Pancreas (tissue), 10 donors: ENCODE results near the gene MARCHF9. TPM values are rescaled to one million over a fixed set of nuclear protein-coding genes. Genes with fewer than 3 reads are reported as not detected.

Source experiments
- ATAC-seq, 4 donors: fragments of 200-7000 bp; cut with Tn5 transposase; one replicate each; pipeline versions ENCODE4 v1.8.0 to v1.9.1; 2020; ENCODE audit warnings: mild to moderate bottlenecking in 4 of 4, moderate library complexity in 4 of 4
- DNase-seq, 6 donors: peaks; one replicate each; pipeline ENCODE4 v3.0.0-alpha.2; 2020
- FAIRE-seq: peaks from 2 replicates; lab custom pipeline; 2012; peaks lifted over from hg19 to GRCh38; lab: Jason Lieb, UNC
- H3K27ac ChIP-seq, 4 donors: fragments of 200-600 bp; sonication (generic); 1 replicate in 3 of 4; 2 replicates in 1 of 4; pipeline versions ENCODE4 v1.5.0 to v1.8.0; 2020
- H3K27me3 ChIP-seq, 4 donors: fragments of 200-600 bp; one replicate each; pipeline ENCODE4 v1.8.0; 2021
- H3K36me3 ChIP-seq, 3 donors: fragments of 200-600 bp; sonication (generic) in 1 of 3; one replicate each; pipeline versions ENCODE4 v1.5.0 to v1.8.0; 2020 to 2021
- H3K4me1 ChIP-seq, 3 donors: fragments of 200-600 bp; one replicate each; pipeline ENCODE4 v1.8.0; 2021
- H3K4me3 ChIP-seq, 4 donors: fragments of 200-600 bp; sonication (generic) in 2 of 4; one replicate each; pipeline versions ENCODE4 v1.5.0 to v1.8.0; 2020 to 2021
- H3K9me3 ChIP-seq, 4 donors: fragments of 200-600 bp; one replicate each; pipeline ENCODE4 v1.8.0; 2021
- CTCF ChIP-seq, 4 donors: fragments of 200-600 bp; sonication (generic) in 3 of 4; IDR thresholded peaks; one replicate each; pipeline versions ENCODE4 v1.5.0 to v1.8.0; 2021; ENCODE audit warnings: antibody characterized with exemption in 4 of 4
- WGBS, 2 donors: extraction: QIAGEN DNeasy Blood & Tissue Kit; methylation state at CpG; one replicate each; pipeline ENCODE4 v1.1.7; 2013; 5-methylcytosine and 5-hydroxymethylcytosine counted together
- intact Hi-C, 3 donors: fragments of 100-400 bp; cut with DNase I; formaldehyde crosslinking; loops; one replicate each; pipeline versions ENCODE4 v1.11.1 to v1.14.2; 2022
- polyA plus RNA-seq, 2 donors: library from polyadenylated mRNA; stranded (reverse); fragments of 200-250 nt; gene quantifications; one replicate each; pipeline ENCODE4 v1.2.3, GENCODE V29; 2013
- total RNA-seq, 6 donors: library from RNA; stranded (reverse); fragmentation: NEBNext Ultra II Directional in 4 of 6; extraction: Animal tissue kit (Norgen Biotek cat#: 25700) in 4 of 6; gene quantifications; one replicate each; pipeline versions ENCODE4 v1.2.1 to v1.2.4, GENCODE V29; 2021 to 2023
- donor health status: healthy with polysubstance abuse.
- donor health status: DM: no; HTN: no; CAD: no; lungs with moderate emphysema.
- donor health status: DM: no; HTN: no; CAD: no.
- donor health status: control.
- donor health status: control.
- donor health status: Bipolar disorder and iron deficiency.
- donor health status: DM: yes; HTN: yes; CAD: no.
- donor health status: DM: no; HTN: no; CAD: no.
- donor health status: DM: no; HTN: no; CAD: no.
- donor health status: DM: yes; HTN: yes; CAD: no.

MARCHF9 gene
- total and polyA plus RNA-seq, 8 donors: 6.7 to 32.5 (median 8.0) TPM

GRCh38 chr12:57729321-57729844 lies 25.5 kb upstream of the MARCHF9 start:
- no peak for FAIRE-seq
- no peak for DNase-seq
- 47 to 56% methylated on average over 5 of the region's 5 CpGs for WGBS, 2 donors
- Histone ChIP-seq H3K27ac (no peak overlapping the region), H3K36me3 (no peaks in the 10 kb centered on the region), H3K9me3 (no peaks in the 10 kb centered on the region), H3K4me3 (no peak overlapping the region), H3K27me3 (no peaks in the 10 kb centered on the region), H3K4me1 (no peaks in the 10 kb centered on the region)
- TF ChIP-seq CTCF (IDR thresholded peaks at IDR 0.05): no peak
- no peak for ATAC-seq
- intact Hi-C loops: no loop called here

- intact Hi-C loops: no loop called here
- Histone ChIP-seq H3K4me1 (no peaks in the 10 kb centered on the region), H3K27me3 (peaks cover 0 to 4% (median 0%) of the 10 kb centered on the region in 4 donors), H3K27ac (no peak overlapping the region), H3K36me3 (no peaks in the 10 kb centered on the region), H3K4me3 (no peak overlapping the region), H3K9me3 (no peaks in the 10 kb centered on the region)
- DNase-seq (no peak), FAIRE-seq (no peak), ATAC-seq (no peak)
- 72 to 83% methylated on average over 13 of the region's 13 CpGs for WGBS, 2 donors
- TF ChIP-seq CTCF (IDR thresholded peaks at IDR 0.05): no peak
These were observed 24.4 kb upstream of the MARCHF9 start for GRCh38 chr12:57730336-57731067.

GRCh38 chr12:57731411-57732080 lies 23.4 kb upstream of the MARCHF9 start:
- TF ChIP-seq CTCF (IDR thresholded peaks at IDR 0.05): no peak
- intact Hi-C loops: no loop called here
- no peak overlapping the region for H3K27ac ChIP-seq
- H3K4me3 ChIP-seq: no peak overlapping the region
- ATAC-seq (no peak), FAIRE-seq (no peak), DNase-seq (no peak)
- no peaks in the 10 kb centered on the region for H3K9me3 ChIP-seq
- 70 to 75% methylated on average over 19 of the region's 19 CpGs for WGBS, 2 donors
- H3K36me3 ChIP-seq: no peaks in the 10 kb centered on the region
- peaks cover 0 to 5% (median 0%) of the 10 kb centered on the region in 3 donors for H3K4me1 ChIP-seq
- H3K27me3 ChIP-seq: peaks cover 0 to 6% (median 0%) of the 10 kb centered on the region in 4 donors

- H3K27ac ChIP-seq: no peak overlapping the region
- FAIRE-seq: no peak
- H3K4me1 ChIP-seq: peaks cover under 1 to 8% (median 6%) of the 10 kb centered on the region in 3 donors
- ATAC-seq: no peak
- intact Hi-C loops: no loop called here
- no peak overlapping the region for H3K4me3 ChIP-seq
- WGBS, 2 donors: 75 to 80% methylated on average over 4 of the region's 4 CpGs
- peaks cover 0 to 12% (median 0%) of the 10 kb centered on the region in 4 donors for H3K27me3 ChIP-seq
- H3K36me3 ChIP-seq: no peaks in the 10 kb centered on the region
- no peaks in the 10 kb centered on the region for H3K9me3 ChIP-seq
- no peak for TF ChIP-seq CTCF (IDR thresholded peaks at IDR 0.05)
- DNase-seq: no peak
These were observed 22.6 kb upstream of the MARCHF9 start for GRCh38 chr12:57732270-57732669.
